Activated gamma-delta T cell treated with Interleukin-2 at 50 U/mL for 16 hours (primary cell): ENCODE measurements around the gene MOB4.
"Not testable (repeated sequence)": the region's sequence is repeated elsewhere in the genome, so short reads cannot be mapped to it uniquely, and the experiment has no call there.

ENCODE experiments used
- DNase-seq: peaks from one replicate; pipeline ENCODE4 v3.0.0-alpha.2; 2020

The MOB4 gene

DNA sequence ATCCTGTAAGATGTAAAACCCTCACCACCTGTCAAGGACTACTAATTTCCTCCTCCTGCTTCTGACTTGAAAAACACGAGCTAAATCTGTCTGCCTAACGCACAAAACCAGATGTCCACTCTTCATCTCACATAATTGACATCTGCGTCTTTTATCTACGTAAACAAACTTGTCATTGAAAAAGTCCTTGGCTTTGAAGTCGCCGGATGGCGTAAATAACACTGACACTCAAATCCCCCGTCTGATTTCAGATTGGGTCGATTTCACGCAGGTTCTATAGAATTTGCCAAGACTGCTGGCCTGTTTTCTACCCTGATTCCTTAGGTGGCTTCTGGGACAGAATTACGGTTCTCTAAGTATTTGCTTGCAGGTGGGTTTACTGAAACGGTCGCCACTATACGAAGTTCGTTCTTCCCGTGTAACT, 539 bp upstream of the MOB4 start:
- DNase-seq: no peak

GRCh38 chr2:197516393-197516761, 511 bp downstream of the MOB4 start:
- no peak for DNase-seq

DNA sequence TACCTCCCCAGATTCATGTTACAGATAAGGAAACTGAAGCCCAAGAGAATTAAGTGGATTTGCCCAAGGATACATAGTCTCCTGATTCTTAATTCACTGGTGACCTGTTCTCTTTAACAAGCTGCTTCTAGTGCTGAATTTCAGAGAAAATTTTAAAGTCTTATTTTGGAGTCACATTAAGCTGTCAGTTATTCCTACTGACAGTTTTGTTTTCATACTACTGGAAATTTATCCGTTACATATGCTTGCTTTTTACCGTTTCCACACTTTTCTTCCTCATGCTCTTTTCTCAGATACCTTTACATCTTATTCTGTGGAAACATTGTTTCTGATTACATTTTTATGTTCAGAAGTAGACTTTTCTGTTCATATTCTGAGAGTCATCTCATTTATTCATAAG, 1.3 kb downstream of the MOB4 start:
- no peak for DNase-seq

DNA sequence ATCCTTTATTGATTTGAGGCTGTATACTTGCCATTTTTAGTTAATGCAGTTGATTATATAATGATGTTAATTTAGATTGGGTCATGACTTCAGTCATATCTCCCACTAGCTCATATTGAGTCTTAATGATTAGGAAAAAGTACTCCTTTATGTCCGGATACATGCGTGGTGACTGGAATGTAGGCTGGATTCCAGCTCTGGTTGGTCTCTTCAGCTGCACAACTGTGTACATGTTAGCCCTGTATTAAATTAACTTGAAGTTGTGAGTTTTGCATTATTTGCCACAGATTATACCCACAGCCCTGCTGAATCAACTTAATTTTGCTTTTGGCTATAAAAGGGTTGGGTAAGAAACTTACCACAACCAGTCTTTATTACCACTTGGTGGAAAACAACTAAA, 22.5 kb downstream of the MOB4 start:
- no peak for DNase-seq

DNA sequence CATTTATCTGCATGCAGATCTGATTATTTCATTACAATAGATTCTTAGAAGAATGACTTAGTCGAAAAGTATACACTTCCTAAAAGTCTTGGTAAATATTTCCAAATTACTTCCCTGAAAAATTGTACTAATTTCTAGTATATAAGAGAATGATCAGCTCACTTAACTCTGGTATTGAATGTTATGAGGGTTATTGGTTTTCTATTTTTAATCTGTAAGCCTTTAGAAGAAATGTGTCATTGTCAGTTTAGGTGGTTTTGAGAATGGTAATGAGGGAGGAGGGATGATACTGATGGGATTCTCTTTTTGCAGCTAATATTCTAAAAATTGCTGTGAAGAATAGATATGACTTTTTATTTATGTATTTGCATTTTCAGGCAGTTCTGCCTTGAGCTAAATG, 23.9 kb downstream of the MOB4 start:
- no peak for DNase-seq

- no peak for DNase-seq
Measured at GRCh38 chr2:197543206-197543605, 27.3 kb downstream of the MOB4 start.

DNA sequence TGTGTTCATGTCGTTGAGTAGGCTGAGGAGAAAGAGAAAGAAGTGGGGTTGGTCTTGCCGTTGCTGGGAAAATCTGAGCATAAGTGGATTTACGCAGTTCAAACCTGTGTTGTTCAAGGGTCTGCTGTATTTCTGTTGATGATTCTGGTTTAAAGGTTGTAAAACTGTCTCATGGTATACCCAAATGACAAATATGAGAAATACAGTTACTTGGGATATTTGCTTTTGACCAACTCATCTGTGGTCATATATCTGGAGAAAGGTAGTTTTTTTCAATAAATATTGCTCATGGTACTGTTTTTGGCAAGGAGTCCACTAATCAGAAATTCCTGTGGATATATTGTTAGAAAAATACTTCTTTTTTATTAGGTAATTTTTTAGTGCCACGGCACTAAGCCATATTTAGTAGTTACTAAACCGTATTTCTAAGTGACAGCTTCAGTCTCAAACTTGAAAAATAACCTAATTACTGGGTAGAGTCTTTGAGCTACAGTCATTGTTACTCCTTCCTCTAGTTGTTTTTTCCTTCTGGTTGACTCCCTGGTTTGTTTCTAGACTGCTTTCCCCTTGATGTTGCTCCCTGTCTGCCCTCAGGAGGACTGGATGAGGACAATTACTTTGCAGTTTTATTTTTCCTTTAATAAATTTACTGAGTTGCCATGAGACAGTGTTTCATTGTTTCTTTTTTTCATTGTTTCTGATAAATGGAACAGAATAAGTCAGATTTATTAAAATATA, 31.5 kb downstream of the MOB4 start:
- DNase-seq: no peak

GRCh38 chr2:197548582-197548981, 32.7 kb downstream of the MOB4 start:
- DNase-seq: no peak

GRCh38 chr2:197551260-197551659, 35.4 kb downstream of the MOB4 start:
- not testable (repeated sequence) for DNase-seq

DNA sequence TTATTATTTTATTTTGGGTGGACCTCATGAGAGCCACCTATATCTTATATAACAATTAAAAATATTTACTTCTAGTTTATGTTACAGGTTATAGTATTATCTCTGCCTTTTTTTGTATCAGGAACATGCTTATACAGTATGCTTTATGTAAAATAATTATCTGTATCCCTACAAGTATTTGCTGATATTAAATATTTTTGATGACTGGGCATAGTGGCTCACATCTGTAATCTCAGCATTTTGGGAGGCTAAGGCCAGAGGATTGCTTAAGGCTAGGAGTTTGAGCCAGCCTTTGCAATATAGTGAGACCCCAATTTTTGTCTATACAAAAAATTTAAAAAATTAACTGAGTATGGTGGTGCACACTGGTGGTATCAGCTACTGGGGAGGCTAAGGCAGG, 39.6 kb downstream of the MOB4 start:
- no peak for DNase-seq

- no peak for DNase-seq
Measured at GRCh38 chr2:197556456-197556855, 40.6 kb downstream of the MOB4 start.

DNA sequence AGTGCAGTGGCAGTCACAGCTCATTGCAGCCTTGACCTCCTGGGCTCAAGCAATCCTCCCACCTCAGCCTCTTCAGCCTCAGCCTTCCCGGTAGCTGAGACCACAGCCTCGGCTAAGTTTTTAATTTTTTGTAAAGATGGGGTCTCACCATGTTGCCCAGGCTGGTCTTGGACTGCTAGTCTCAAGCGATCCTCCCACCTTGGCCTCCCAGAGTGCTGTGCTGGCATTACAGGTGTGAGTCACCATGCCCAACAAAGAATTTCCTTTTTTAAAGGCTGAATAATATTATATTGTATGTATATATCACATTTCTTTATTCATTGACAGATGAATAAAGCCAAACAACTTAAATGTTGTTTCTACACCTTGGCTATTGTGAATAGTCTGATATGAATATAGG, 42.5 kb downstream of the MOB4 start:
- DNase-seq: no peak

DNA sequence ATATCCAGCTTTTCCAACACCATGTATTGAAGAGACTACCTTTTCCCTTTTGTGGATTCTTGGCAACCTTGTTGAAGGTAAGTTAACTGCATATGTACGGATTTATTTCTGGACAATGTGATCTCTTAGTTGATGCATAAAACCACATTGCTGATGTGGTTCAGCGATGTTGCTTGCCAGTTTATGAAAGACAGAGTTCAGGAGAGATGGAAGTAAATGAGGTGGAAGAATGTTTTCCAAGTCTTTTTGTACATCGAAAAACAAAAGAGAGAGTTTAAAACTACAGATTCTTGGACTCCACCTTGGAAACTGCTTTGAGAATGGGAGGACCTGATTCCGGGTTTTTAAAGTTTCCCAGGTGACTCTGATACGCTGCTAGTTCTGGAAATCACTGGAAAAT, 43.8 kb downstream of the MOB4 start:
- DNase-seq: no peak

- DNase-seq: no peak
Measured at GRCh38 chr2:197560146-197560665, 44.3 kb downstream of the MOB4 start.

DNA sequence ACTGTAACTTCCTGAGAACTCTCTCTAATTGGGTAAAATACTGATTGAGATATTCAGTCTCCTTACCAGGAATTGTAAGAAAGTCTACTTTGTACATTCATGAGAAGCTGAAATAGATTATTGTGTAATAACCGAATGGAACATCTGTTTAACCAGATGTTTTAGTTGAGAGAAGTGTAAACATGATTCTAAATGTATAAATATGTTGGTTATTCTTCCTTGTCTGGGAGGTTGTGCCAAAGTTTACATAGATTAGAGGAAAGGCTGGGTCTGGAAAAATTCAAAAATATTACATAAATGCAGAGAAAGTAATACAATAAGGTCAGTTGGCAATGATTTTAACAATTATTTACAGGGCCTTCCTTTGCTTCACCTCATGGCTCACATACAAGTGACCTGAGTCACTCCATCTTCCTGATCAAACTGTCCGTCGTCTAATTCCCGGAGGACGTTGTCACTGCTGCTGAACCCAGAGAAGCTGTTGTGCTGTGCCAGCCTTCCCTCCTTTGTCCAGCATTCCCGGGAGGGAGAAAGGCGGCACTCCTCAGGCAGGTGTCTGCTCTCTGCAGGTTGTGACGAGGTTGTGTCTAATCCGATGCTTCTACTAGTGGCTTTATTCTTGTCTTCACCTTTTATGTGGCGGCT, 55.9 kb downstream of the MOB4 start:
- no peak for DNase-seq

- no peak for DNase-seq
Measured at GRCh38 chr2:197573608-197574007, 57.7 kb downstream of the MOB4 start.

GRCh38 chr2:197575987-197576386, 60.1 kb downstream of the MOB4 start:
- no peak for DNase-seq

DNA sequence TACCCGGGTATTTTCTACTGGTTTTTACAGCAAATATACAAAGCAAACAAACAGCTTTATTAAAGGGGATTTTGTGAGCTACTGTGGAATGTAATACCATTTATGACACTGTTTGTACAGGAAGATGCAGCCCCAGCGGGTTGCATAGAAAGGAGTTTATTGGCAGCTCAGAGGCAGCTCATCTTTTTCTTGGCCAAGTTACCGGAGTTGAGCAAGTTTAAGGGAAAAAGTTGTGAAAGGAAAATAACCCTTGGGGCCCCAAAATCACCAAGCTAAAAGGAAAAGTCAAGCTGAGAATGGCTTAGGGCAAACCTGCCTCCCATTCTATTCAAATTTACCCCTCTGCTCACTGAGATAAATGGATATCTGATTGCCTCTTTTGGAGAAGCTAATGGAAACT, 60.8 kb downstream of the MOB4 start:
- no peak for DNase-seq

DNA sequence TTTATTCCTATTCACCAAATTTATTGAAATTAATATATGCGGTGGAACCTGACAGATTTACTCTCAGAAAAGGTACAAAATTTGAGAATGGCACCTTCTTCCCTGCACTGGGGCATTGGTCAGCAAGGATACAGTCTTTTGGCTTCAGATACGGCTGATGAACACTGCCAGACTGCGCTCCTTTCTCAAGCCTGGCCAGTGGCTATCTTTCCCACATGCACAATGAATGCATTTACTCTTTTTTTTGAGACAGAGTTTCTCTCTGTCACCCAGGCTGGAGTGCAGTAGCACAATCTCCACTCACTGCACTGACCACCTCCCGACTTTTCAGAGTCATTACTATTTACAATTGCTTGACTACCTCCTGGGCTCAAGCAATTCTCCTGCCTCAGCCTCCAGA, 61.6 kb downstream of the MOB4 start:
- DNase-seq: no peak

DNA sequence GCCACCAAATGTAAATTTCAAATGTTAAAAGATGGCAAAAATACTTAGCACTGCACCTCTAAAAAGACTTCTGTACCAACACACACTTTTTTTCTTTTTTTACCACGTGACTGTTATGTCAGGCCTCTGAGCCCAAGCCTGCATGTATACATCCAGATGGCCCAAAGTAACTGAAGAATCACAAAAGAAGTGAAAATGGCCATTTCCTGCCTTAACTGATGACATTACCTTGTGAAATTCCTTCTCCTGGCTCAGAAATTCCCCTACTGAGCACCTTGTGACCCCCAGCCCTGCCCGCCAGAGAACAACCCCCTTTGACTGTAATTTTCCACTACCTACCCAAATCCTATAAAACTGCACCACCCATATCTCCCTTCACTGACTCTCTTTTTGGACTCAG, 62.4 kb downstream of the MOB4 start:
- not testable (repeated sequence) for DNase-seq

DNA sequence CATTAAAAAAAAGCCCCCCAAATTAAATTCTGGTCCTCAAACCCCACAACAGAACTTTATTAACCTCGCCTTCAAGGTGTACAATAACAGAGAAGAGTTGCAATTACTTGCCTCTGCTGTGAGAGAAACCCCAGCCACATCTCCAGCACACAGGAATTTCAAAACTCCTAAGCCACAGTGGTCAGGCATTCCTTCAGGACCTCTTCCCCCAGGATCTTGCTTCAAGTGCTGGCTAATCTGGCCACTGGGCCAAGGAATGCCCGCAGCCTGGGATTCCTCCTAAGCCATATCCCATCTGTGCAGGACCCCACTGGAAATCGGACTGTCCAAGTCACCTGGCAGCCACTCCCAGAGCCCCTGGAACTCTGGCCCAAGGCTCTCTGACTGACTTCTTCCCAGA, 64.3 kb downstream of the MOB4 start:
- DNase-seq: not testable (repeated sequence)

- DNase-seq: not testable (repeated sequence)
Measured at GRCh38 chr2:197587255-197587654, 71.4 kb downstream of the MOB4 start.

GRCh38 chr2:197591339-197592072, 75.6 kb downstream of the MOB4 start:
- no peak for DNase-seq

GRCh38 chr2:197596766-197597165, 80.9 kb downstream of the MOB4 start:
- DNase-seq: no peak
